ENCODE data around the gene CCDC27. TPM values are rescaled to one million over a fixed set of nuclear protein-coding genes. Genes with fewer than 3 reads are reported as not detected.

The CCDC27 gene
- total RNA-seq, 1 experiment from 2014 or later: not detected

GRCh38 chr1:3762873-3763228 is 10.6 kb downstream of the CCDC27 start:
- ATAC-seq: no peak
- TF ChIP-seq POLR2A (IDR thresholded peaks at IDR 0.05; ENCODE audit: borderline replicate concordance, extremely low read depth, insufficient read depth, insufficient read length): no peak
- no peak for TF ChIP-seq SP1 (IDR thresholded peaks at IDR 0.05; ENCODE audit: low read depth)
- TF ChIP-seq RAD21 (IDR thresholded peaks at IDR 0.05; ENCODE audit: low read depth): no peak
- no peak for TF ChIP-seq POLR2AphosphoS5 (IDR thresholded peaks at IDR 0.05; ENCODE audit: low read depth, low read length)
- no peak for TF ChIP-seq EZH2phosphoT487 (IDR thresholded peaks at IDR 0.05; ENCODE audit: borderline replicate concordance)
- no peak for TF ChIP-seq EZH2 (IDR thresholded peaks at IDR 0.05)
- no peak for TF ChIP-seq JUND (IDR thresholded peaks at IDR 0.05)
- TF ChIP-seq ZNF274 (IDR thresholded peaks at IDR 0.05; ENCODE audit: low read depth, low read length): no peak
- TF ChIP-seq, protein P1, sequence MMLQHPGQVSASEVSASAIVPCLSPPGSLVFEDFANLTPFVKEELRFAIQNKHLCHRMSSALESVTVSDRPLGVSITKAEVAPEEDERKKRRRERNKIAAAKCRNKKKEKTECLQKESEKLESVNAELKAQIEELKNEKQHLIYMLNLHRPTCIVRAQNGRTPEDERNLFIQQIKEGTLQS (IDR thresholded peaks at IDR 0.05): no peak
- TF ChIP-seq FOSL1 (IDR thresholded peaks at IDR 0.05; ENCODE audit: low read depth): no peak
- TF ChIP-seq YY1 (IDR thresholded peaks at IDR 0.05; ENCODE audit: extremely low read depth, insufficient replicate concordance, low read depth, low read length): no peak
- DNase-seq (ENCODE audit: low read depth, low spot score): no peak
- Histone ChIP-seq H3K9me2 (ENCODE audit: insufficient read depth) (no peaks in the 10 kb centered on the region), H4K20me1 (ENCODE audit: insufficient read depth) (no peaks in the 10 kb centered on the region), H3K9ac (ENCODE audit: low read length) (no peak overlapping the region), H3K4me1 (ENCODE audit: control insufficient read depth in 1 of 2, insufficient read depth in 2 of 2, low read length in 2 of 2) (no peaks in the 10 kb centered on the region), H3K27ac (ENCODE audit: low read depth, low read length) (no peak overlapping the region), H3K27me3 (ENCODE audit: insufficient read depth, low read length) (peaks cover 7% of the 10 kb centered on the region; the same call in 1 of the 2 replicates), H3K79me2 (ENCODE audit: insufficient read depth, low read length) (no peaks in the 10 kb centered on the region), H2AFZ (ENCODE audit: low read depth, low read length, poor library complexity, severe bottlenecking) (no peak overlapping the region), H3K4me3 (replicated peaks in 1 of 2; ENCODE audit: low read depth in 1 of 2, low read length in 2 of 2) (no peak overlapping the region), H3K36me3 (ENCODE audit: control insufficient read depth in 1 of 2, insufficient read depth in 2 of 2, low read length in 2 of 2) (no peaks in the 10 kb centered on the region), H3K4me2 (ENCODE audit: low read length) (no peak overlapping the region), H3K9me3 (ENCODE audit: control insufficient read depth in 1 of 2, insufficient read depth in 1 of 2, low read depth in 1 of 2, low read length in 2 of 2) (no peaks in the 10 kb centered on the region)
- ChIA-PET POLR2A (no interaction called here), RAD21 (ENCODE audit: low non-redundant PET in 1 of 2, low total read pairs in 2 of 2, uncharacterized antibody in 2 of 2, unreplicated experiment in 2 of 2) (no interaction called here), CTCF (no interaction called here)
- no TSS peak for BruUV-seq (replicated peaks)
- intact Hi-C loops (cut with micrococcal nuclease): no loop called here

DNA sequence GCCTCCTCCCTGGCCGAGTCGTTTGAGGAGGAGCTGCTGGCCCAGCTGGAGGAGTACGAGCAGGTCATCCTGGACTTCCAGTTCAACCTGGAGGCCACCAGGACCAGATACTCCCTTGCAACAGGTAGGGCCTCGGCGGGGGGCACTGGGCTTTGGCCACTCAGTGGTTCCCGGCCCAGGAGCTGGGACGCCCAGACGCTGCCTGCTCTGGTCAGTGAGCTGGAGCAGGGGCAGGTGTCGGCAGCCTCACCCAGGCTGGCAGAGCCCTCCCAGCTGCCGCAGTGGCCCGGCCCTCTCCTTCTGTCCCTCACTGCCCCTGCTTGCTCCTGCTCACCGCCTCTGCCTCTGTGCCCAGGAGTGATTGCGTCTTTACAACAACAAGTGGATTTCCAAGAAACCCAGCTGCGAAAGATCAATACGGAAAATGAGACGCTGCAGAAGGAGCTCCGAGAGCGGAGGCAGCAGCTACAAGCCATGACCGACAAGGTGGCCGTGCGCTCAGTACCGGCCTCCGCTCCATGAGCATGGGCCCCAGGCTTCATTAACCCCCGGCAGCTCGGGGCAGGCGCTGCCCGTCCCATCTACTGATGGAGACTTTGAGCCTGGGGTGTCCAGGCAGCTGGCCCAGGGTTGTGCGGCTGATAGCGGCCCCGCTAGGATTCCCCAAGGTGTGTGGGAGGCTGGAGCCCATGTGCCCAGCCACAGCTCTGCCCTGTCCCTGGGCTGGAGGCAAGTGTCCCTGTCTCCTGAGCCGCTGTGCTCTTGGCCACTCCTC is 11.3 kb downstream of the CCDC27 start:
- Histone ChIP-seq H3K36me3 (ENCODE audit: control insufficient read depth in 1 of 2, insufficient read depth in 2 of 2, low read length in 2 of 2) (no peaks in the 10 kb centered on the region), H3K79me2 (ENCODE audit: insufficient read depth, low read length) (no peaks in the 10 kb centered on the region), H3K9me2 (ENCODE audit: insufficient read depth) (no peaks in the 10 kb centered on the region), H3K9me3 (ENCODE audit: control insufficient read depth in 1 of 2, insufficient read depth in 1 of 2, low read depth in 1 of 2, low read length in 2 of 2) (no peaks in the 10 kb centered on the region), H2AFZ (ENCODE audit: low read depth, low read length, poor library complexity, severe bottlenecking) (no peak overlapping the region), H3K27me3 (ENCODE audit: insufficient read depth, low read length) (peaks cover 7% of the 10 kb centered on the region; the same call in 1 of the 2 replicates), H3K27ac (ENCODE audit: low read depth, low read length) (no peak overlapping the region), H3K4me2 (ENCODE audit: low read length) (no peak overlapping the region), H3K4me1 (ENCODE audit: control insufficient read depth in 1 of 2, insufficient read depth in 2 of 2, low read length in 2 of 2) (no peaks in the 10 kb centered on the region), H3K9ac (ENCODE audit: low read length) (no peak overlapping the region), H3K4me3 (replicated peaks in 1 of 2; ENCODE audit: low read depth in 1 of 2, low read length in 2 of 2) (no peak overlapping the region), H4K20me1 (ENCODE audit: insufficient read depth) (no peaks in the 10 kb centered on the region)
- intact Hi-C loops (cut with micrococcal nuclease): no loop called here
- no peak for DNase-seq (ENCODE audit: low read depth, low spot score)
- ATAC-seq: no peak
- ChIA-PET POLR2A (no interaction called here), RAD21 (ENCODE audit: low non-redundant PET in 1 of 2, low total read pairs in 2 of 2, uncharacterized antibody in 2 of 2, unreplicated experiment in 2 of 2) (no interaction called here), CTCF (no interaction called here)
- BruUV-seq (replicated peaks): no TSS peak
- TF ChIP-seq SP1 (IDR thresholded peaks at IDR 0.05; ENCODE audit: low read depth) (no peak), ZBTB33 (IDR thresholded peaks at IDR 0.05; ENCODE audit: extremely low read depth, insufficient replicate concordance, low read length) (no peak), SIN3A (IDR thresholded peaks at IDR 0.05; ENCODE audit: low read depth) (no peak), CBX3 (IDR thresholded peaks at IDR 0.05; ENCODE audit: low read depth) (no peak), ZNF274 (IDR thresholded peaks at IDR 0.05; ENCODE audit: low read depth, low read length) (no peak), SRF (IDR thresholded peaks at IDR 0.05; ENCODE audit: low read depth) (no peak), REST (IDR thresholded peaks at IDR 0.05; ENCODE audit: low read depth) (no peak), RAD21 (IDR thresholded peaks at IDR 0.05; ENCODE audit: low read depth) (no peak)

All from HCT116 (cell line).